GM12875 (cell line): Measurements from ENCODE around the gene LARGE1.

Source experiments
- H3K4me3 ChIP-seq: one replicate; pipeline ENCODE4 v1.5.1; 2011; ENCODE audit warnings: low read depth, low read length, control low read depth
- TF ChIP-seq, protein P1 (sequence below): IDR thresholded peaks from 2 replicates; pipeline ENCODE4 v1.5.1; 2011; ENCODE audit warnings: low read depth, mild to moderate bottlenecking, control low read depth, inconsistent platforms, low read length, moderate library complexity, borderline replicate concordance; ENCODE audit not compliant: insufficient read depth

Gene LARGE1

DNA sequence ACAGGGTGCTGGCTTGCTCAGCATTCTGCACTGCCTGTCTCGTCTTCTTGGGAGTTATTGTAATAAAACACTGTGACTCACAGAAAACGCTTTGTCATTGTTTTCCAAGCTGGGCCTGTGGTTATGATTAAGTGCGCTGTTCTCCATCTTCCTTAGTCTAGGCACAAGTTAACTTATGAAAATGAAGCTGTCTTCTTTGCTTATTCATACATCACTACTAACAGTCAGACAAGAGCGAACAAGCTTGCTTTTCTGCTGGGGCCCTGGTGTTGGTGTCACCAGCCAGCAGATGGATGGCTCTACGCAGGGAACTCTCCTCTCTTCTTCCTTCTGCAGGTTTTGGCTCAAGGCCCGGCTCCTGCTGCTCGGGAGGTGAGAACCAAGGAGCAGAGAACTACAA lies 482.0 kb downstream of the LARGE1 start:
- TF ChIP-seq, protein P1, sequence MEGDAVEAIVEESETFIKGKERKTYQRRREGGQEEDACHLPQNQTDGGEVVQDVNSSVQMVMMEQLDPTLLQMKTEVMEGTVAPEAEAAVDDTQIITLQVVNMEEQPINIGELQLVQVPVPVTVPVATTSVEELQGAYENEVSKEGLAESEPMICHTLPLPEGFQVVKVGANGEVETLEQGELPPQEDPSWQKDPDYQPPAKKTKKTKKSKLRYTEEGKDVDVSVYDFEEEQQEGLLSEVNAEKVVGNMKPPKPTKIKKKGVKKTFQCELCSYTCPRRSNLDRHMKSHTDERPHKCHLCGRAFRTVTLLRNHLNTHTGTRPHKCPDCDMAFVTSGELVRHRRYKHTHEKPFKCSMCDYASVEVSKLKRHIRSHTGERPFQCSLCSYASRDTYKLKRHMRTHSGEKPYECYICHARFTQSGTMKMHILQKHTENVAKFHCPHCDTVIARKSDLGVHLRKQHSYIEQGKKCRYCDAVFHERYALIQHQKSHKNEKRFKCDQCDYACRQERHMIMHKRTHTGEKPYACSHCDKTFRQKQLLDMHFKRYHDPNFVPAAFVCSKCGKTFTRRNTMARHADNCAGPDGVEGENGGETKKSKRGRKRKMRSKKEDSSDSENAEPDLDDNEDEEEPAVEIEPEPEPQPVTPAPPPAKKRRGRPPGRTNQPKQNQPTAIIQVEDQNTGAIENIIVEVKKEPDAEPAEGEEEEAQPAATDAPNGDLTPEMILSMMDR: no peak
- H3K4me3 ChIP-seq: no peak overlapping the region

DNA sequence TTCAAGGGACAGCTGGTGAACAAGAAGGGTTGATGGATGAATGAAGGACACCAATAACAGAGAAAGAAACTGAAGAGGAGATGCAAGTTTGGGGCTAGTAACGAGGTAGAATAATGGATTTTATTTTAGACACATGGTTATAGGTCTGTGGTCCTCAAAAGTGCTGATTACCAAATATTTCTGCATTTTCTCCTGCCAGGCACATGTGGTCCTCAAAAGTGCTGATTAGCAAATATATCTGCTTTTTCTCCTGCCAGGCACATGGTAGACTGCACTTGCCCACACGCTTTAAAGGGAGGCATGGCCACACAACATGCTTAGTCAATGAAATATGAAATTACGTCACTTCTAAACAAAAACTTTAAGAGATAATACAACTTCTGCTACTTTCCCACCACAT lies 489.0 kb downstream of the LARGE1 start:
- H3K4me3 ChIP-seq: no peak overlapping the region
- TF ChIP-seq, protein P1: no peak

DNA sequence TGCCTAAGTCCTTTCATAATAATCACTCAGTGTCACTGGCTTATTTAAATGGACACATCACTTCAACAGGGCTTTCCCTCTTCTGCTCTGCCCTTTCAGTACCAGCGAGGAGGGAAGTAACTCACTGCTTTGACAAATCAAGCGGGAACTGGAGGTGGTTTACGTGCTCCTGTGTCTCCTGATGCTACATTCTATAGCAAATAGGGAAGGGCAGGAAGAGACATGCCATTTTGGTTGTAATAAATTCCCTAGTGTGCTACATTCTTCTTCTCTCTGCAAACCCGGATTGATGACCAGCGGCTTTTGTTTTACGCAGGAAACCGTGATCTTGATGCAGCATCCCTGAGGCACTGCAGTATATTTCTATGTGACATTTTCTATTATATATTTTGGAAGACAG lies 491.0 kb downstream of the LARGE1 start:
- no peak overlapping the region for H3K4me3 ChIP-seq
- TF ChIP-seq, protein P1: no peak

DNA sequence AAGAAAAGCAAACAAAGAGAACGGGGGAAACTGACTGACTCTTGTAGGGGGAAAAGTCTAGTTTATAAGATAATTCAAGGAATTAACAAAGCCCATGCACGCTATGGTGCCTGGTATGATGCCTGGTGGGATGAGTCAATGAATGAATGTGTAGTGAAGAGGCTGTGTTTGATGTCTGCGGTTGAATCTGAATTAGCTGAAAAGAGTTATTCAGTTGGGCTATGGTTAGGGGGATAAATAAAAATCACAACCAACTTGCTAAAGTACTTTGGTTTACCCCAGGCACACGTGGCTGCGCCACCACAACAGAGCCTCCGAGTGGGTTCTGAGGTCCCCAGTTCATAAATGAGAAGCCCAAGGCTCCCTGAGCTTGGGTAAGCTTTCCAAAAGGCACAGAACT lies 492.8 kb downstream of the LARGE1 start:
- TF ChIP-seq, protein P1: no peak
- H3K4me3 ChIP-seq: no peak overlapping the region

DNA sequence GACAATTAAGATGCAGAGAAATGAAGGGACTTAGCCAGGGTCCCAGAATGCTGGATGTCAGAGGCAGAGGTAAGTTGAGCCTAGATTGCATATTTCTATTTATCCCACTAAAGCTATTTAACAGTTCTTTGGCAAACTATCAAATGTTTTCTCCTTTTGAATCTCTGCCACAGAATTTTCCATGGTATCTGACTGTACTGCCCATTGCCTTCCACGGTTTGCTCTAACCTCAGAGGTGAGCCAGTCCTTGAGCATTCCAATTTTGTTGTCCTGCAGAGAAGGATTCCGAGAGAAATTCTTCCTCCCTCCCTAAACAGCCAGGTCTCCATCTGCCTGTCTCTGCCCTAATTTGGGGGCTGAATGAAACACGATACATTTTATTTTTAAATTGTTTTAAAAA lies 493.8 kb downstream of the LARGE1 start:
- no peak overlapping the region for H3K4me3 ChIP-seq
- TF ChIP-seq, protein P1: no peak

DNA sequence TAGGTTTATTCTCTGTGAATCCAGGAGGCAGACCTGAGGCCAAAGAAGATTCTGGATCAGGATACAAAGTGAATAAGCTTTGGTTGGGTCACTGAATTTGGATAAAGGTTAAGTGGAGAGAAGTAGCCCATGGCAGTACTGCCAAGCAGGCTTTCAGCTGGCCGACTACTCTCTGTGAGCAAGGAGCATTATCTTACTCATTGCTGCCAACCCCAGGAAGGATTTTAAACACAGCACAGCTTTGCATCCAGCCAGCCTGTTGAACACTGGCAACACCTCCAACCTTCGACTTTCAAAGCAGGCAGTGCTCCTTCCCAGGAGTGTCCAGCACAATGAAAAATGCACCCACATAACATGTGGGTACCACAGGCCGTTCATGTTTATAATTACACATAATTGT lies 498.4 kb downstream of the LARGE1 start:
- TF ChIP-seq, protein P1: no peak

DNA sequence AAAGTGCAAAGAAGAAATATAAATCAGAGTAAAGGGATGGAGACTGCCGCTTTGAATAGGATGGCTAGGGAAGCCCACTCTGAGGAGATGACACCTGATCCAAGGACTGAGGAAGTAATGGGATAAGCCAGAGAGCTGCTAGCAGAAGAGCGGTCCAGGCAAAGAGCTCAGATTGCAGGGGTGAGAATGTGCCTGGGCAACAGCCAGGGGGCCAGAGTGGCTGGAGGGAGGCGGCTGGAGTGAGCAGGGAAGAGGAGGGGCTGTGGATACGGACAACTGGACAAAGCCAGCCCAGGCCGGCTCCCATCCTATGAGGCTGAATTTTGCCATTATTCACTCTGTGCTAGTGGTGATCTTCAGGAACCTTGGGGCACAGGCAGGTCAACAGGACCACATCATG lies 501.8 kb downstream of the LARGE1 start:
- TF ChIP-seq, protein P1: no peak
- H3K4me3 ChIP-seq: no peak overlapping the region

More for the DNA sequence above, 498.4 kb downstream of the LARGE1 start:
- H3K4me3 ChIP-seq: no peak overlapping the region
